Neural cell (in vitro differentiated cells): ENCODE measurements around the gene RIMS1. TPM values are rescaled to one million over a fixed set of nuclear protein-coding genes. Genes with fewer than 3 reads are reported as not detected.
"Not testable (repeated sequence)": the region's sequence is repeated elsewhere in the genome, so short reads cannot be mapped to it uniquely, and the experiment has no call there.

Experiments used
- H2AFZ ChIP-seq: fragments of 200-600, 300-800 bp; sonication (generic), shearing (Covaris generic); 2 replicates; pipeline ENCODE4 v1.6.0; 2014; ENCODE audit warnings: low read depth, mild to moderate bottlenecking, antibody characterized with exemption, low read length, moderate library complexity
- H3F3A ChIP-seq: fragments of 200-600 bp; shearing (Covaris generic); 2 replicates; pipeline ENCODE4 v1.6.1; 2016; ENCODE audit warnings: mild to moderate bottlenecking, moderate library complexity, mixed read lengths, antibody characterized with exemption, low read length; ENCODE audit not compliant: insufficient read depth, poor library complexity, severe bottlenecking
- H3K27ac ChIP-seq: fragments of 200-600, 300-800 bp; sonication (generic), shearing (Covaris generic); 2 replicates; pipeline ENCODE4 v1.5.1; 2014; ENCODE audit warnings: mild to moderate bottlenecking, low read length, moderate library complexity
- H3K27me3 ChIP-seq: fragments of 300-800, 200-600 bp; sonication (generic), shearing (Covaris generic); 2 replicates; pipeline ENCODE4 v1.6.0; 2014; ENCODE audit warnings: mild to moderate bottlenecking, low read depth, low read length, moderate library complexity; ENCODE audit not compliant: insufficient read depth
- H3K36me3 ChIP-seq: fragments of 300-800, 200-600 bp; sonication (generic), shearing (Covaris generic); 2 replicates; pipeline ENCODE4 v1.5.1; 2014; ENCODE audit warnings: mild to moderate bottlenecking, antibody characterized with exemption, low read length, moderate library complexity; ENCODE audit not compliant: insufficient read depth
- H3K4me2 ChIP-seq: fragments of 300-800, 200-600 bp; sonication (generic), shearing (Covaris generic); 2 replicates; pipeline ENCODE4 v1.6.0; 2014; ENCODE audit warnings: mild to moderate bottlenecking, low read length
- H3K4me3 ChIP-seq: fragments of 300-800, 200-600 bp; sonication (generic), shearing (Covaris generic); 2 replicates; pipeline ENCODE4 v1.5.1; 2014; ENCODE audit warnings: mild to moderate bottlenecking, low read length, moderate library complexity
- H3K79me2 ChIP-seq: fragments of 200-600 bp; shearing (Covaris generic); replicated peaks from 2 replicates; pipeline ENCODE4 v1.6.0; 2014; ENCODE audit warnings: mild to moderate bottlenecking, low read length, moderate library complexity; ENCODE audit not compliant: insufficient read depth
- H3K9ac ChIP-seq: fragments of 300-800, 200-600 bp; sonication (generic), shearing (Covaris generic); 2 replicates; pipeline ENCODE4 v1.6.1; 2016; ENCODE audit warnings: mild to moderate bottlenecking, low read length, mixed read lengths
- H3K9me2 ChIP-seq: fragments of 200-600 bp; shearing (Covaris generic); 2 replicates; pipeline ENCODE4 v1.6.1; 2016; ENCODE audit warnings: mild to moderate bottlenecking, low read length, mixed read lengths; ENCODE audit not compliant: insufficient read depth
- H3K9me3 ChIP-seq: fragments of 200-600, 300-800 bp; sonication (generic), shearing (Covaris generic); 2 replicates; pipeline ENCODE4 v1.6.1; 2016; ENCODE audit warnings: mild to moderate bottlenecking, mixed run types, low read length, moderate library complexity, mixed read lengths
- H4K20me1 ChIP-seq: fragments of 200-600 bp; shearing (Covaris generic); 2 replicates; pipeline ENCODE4 v1.6.1; 2016; ENCODE audit warnings: mild to moderate bottlenecking, mixed run types; ENCODE audit not compliant: insufficient read depth
- CTCF ChIP-seq: fragments of 450-650 bp; IDR thresholded peaks from 2 replicates; pipeline ENCODE4 v1.5.1; 2014; ENCODE audit warnings: antibody characterized with exemption, mild to moderate bottlenecking, moderate library complexity; ENCODE audit not compliant: poor library complexity, severe bottlenecking
- EP300 ChIP-seq: fragments of 450-650 bp; conservative IDR thresholded peaks from 2 replicates; pipeline ENCODE4 v1.6.1; 2014; ENCODE audit warnings: antibody characterized with exemption, mild to moderate bottlenecking, moderate library complexity; ENCODE audit not compliant: poor library complexity, severe bottlenecking
- EZH2 ChIP-seq: fragments of 200-600, 300-800 bp; shearing (Covaris generic), sonication (generic); IDR thresholded peaks from 2 replicates; pipeline ENCODE4 v1.6.1; 2014; ENCODE audit warnings: antibody characterized with exemption, low read length, borderline replicate concordance, mild to moderate bottlenecking; ENCODE audit not compliant: insufficient read depth, poor library complexity, severe bottlenecking
- MXI1 ChIP-seq: fragments of 450-650 bp; conservative IDR thresholded peaks from 2 replicates; pipeline ENCODE4 v1.6.1; 2014; ENCODE audit warnings: antibody characterized with exemption, mild to moderate bottlenecking; ENCODE audit not compliant: poor library complexity, severe bottlenecking
- POLR2AphosphoS5 ChIP-seq: IDR thresholded peaks from 2 replicates; pipeline ENCODE4 v1.6.1; 2012
- RAD21 ChIP-seq: fragments of 450-650 bp; conservative IDR thresholded peaks from 2 replicates; pipeline ENCODE4 v1.6.1; 2014; ENCODE audit warnings: antibody characterized with exemption, mild to moderate bottlenecking, moderate library complexity
- REST ChIP-seq: IDR thresholded peaks from 2 replicates; pipeline ENCODE4 v1.6.1; 2012; ENCODE audit warnings: borderline replicate concordance
- SMC3 ChIP-seq: fragments of 450-650 bp; conservative IDR thresholded peaks from 2 replicates; pipeline ENCODE4 v1.6.1; 2014; ENCODE audit warnings: antibody characterized with exemption, mild to moderate bottlenecking, moderate library complexity; ENCODE audit not compliant: poor library complexity
- TAF1 ChIP-seq: IDR thresholded peaks from 2 replicates; pipeline ENCODE4 v1.6.1; 2012; ENCODE audit warnings: low read depth
- polyA plus RNA-seq: library from polyadenylated mRNA; depleted of rRNA; stranded (reverse); fragments of >200 nt; gene quantifications from 2 replicates; pipeline ENCODE4 v1.2.3, GENCODE V29; 2014

RIMS1 gene
- polyA plus RNA-seq, 1 donor from 2014 or later, result 17.8 TPM

- no peak overlapping the region for H2AFZ ChIP-seq
- H3K9ac ChIP-seq, result no peak overlapping the region
- H3K27me3 ChIP-seq, result no peaks in the 10 kb centered on the region
- H3K36me3 ChIP-seq, result no peaks in the 10 kb centered on the region
- H3F3A ChIP-seq, result no peaks in the 10 kb centered on the region
- H3K9me2 ChIP-seq, result no peaks in the 10 kb centered on the region
- no peaks in the 10 kb centered on the region for H4K20me1 ChIP-seq
- H3K79me2 ChIP-seq, result no peaks in the 10 kb centered on the region
- TF ChIP-seq EZH2 (no peak), CTCF (no peak), MXI1 (no peak)
- H3K4me3 ChIP-seq, result no peak overlapping the region
- H3K9me3 ChIP-seq, result no peaks in the 10 kb centered on the region
- H3K4me2 ChIP-seq, result no peak overlapping the region
- no peak overlapping the region for H3K27ac ChIP-seq
Measured at GRCh38 chr6:72328775-72329174, 442.4 kb downstream of the RIMS1 start.

GRCh38 chr6:72335203-72335602, 448.9 kb downstream of the RIMS1 start:
- H3F3A ChIP-seq, H3K4me2 ChIP-seq, H3K9ac ChIP-seq, H3K9me2 ChIP-seq, H3K27me3 ChIP-seq, H3K36me3 ChIP-seq, H3K27ac ChIP-seq, H3K79me2 ChIP-seq, H3K4me3 ChIP-seq, H3K9me3 ChIP-seq, H2AFZ ChIP-seq, H4K20me1 ChIP-seq: not testable (repeated sequence)

- no peak overlapping the region for H3K27ac ChIP-seq
- H3K79me2 ChIP-seq, result no peaks in the 10 kb centered on the region
- no peaks in the 10 kb centered on the region for H4K20me1 ChIP-seq
Measured at GRCh38 chr6:72348926-72349325, 462.6 kb downstream of the RIMS1 start.

More at GRCh38 chr6:72348926-72349325, 462.6 kb downstream of the RIMS1 start:
- Histone ChIP-seq H3K4me2 (no peak overlapping the region), H2AFZ (no peak overlapping the region), H3K9ac (no peak overlapping the region), H3K36me3 (no peaks in the 10 kb centered on the region), H3F3A (no peaks in the 10 kb centered on the region), H3K4me3 (no peak overlapping the region), H3K27me3 (no peaks in the 10 kb centered on the region), H3K9me2 (no peaks in the 10 kb centered on the region), H3K9me3 (no peaks in the 10 kb centered on the region)
- no peak for TF ChIP-seq POLR2AphosphoS5
- no peak for TF ChIP-seq EZH2
- TF ChIP-seq MXI1, result no peak
- no peak for TF ChIP-seq EP300
- TF ChIP-seq REST, result no peak
- no peak for TF ChIP-seq RAD21
- TF ChIP-seq TAF1, result no peak
- TF ChIP-seq CTCF, result no peak
- no peak for TF ChIP-seq SMC3
